A172 (cell line): ENCODE data around the gene DDX47. TPM values are rescaled to one million over a fixed set of nuclear protein-coding genes. Genes with fewer than 3 reads are reported as not detected.

ENCODE experiments used
- DNase-seq: peaks from one replicate; pipeline ENCODE4 v3.0.0-alpha.2; 2015; ENCODE audit warnings: low spot score
- total RNA-seq: library from RNA; depleted of rRNA; stranded (reverse); fragments of >200 nt; shearing (Covaris generic); gene quantifications from 2 replicates; pipeline ENCODE4 v1.2.3, GENCODE V29; 2014; rRNA removed

The DDX47 gene
- 96.6 and 99.2 TPM in 2 replicates for total RNA-seq

GRCh38 chr12:12813120-12814101, at the start of gene DDX47:
Gene DDX47 (plus strand): TSS chr12:12813346. CDS start chr12:12813368, 22 bp downstream.
- DNase-seq = peak; percentile 74

GRCh38 chr12:12764824-12765223, 48.3 kb upstream of the DDX47 start:
- no peak for DNase-seq

DNA sequence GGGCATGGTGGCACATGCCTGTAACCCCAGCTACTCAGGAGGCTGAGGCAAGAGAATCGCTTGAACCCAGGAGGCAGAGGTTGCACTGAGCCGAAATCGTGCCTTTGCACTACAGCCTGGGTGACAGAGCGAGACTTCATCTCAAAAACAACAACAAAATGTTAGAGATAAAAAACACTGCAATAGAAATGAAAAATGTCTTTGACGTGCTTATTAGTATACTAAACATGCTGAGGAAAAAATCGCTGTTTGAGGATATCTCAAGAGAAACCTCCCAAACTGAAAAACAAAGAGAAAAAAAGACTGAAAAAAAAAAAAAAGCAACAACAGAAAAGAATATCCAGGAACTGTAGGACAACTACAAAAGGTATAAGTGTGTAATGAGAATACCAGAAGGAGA, 42.9 kb upstream of the DDX47 start:
- DNase-seq = no peak

GRCh38 chr12:12774791-12775190, 38.4 kb upstream of the DDX47 start:
- DNase-seq = no peak

GRCh38 chr12:12776261-12776660, 36.9 kb upstream of the DDX47 start:
- DNase-seq = peak; percentile 80

GRCh38 chr12:12777092-12777491, 36.1 kb upstream of the DDX47 start:
- DNase-seq = no peak

DNA sequence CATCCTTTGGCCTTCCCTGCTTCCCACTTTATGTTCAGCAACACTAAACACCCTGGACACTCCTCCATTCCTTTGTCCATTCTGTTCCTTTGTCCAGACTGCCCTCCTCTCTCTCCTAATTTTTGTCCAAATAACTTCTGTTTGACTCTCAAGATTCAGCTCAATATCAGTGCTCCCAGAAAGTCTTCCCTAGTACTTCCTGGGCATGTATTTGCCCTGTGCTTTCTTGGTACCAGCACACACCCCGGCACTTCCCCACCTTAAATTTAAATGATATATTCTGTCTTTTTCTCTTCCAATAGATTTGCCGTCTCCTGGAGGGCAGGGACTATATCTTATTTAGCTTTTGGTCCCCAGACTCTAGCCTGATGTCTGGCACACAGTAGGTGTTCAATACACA, 34.1 kb upstream of the DDX47 start:
- no peak for DNase-seq

DNA sequence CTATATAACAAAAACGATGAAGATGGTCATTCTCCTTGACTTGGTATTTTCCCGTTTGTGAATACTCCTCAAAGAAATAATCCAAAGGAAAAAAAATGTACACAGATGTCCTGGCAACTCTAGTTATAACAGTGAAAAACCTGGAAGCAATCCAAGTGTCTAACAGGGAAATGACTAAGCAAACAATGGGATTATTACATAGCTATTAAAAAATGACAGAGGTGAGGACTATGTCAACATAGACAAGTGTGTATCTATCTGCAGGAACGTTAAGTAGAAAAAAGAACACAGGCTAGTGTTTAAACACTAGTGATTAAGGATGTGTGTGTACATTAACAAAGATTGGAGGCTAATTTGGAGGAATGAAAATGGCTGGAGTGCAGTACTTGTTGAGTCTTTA, 33.6 kb upstream of the DDX47 start:
- DNase-seq = peak; percentile 56

DNA sequence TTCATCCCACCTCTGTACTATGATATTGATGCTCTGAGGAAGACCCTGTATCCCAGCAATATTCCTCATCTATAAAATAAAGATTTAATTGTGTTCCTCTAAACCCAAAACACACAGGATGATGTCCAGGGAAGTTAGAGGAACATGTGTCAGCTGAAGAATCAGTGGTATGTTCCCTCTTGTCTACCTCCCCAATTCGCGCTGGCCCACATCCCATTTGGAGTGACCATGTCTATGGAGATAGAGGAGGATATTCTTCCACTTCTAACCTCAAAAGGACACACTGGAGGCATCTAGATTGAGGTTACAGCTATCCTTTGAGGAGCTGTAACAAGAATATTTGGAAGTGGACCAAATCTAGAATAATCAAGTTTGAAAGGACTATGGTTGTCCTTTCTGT, 29.0 kb upstream of the DDX47 start:
- DNase-seq = no peak

GRCh38 chr12:12784911-12785814, 28.0 kb upstream of the DDX47 start, which contains the start of gene APOLD1:
Gene APOLD1 (plus strand): TSS chr12:12785659. CDS start chr12:12785692, 33 bp downstream.
- peak; percentile 68 for DNase-seq

DNA sequence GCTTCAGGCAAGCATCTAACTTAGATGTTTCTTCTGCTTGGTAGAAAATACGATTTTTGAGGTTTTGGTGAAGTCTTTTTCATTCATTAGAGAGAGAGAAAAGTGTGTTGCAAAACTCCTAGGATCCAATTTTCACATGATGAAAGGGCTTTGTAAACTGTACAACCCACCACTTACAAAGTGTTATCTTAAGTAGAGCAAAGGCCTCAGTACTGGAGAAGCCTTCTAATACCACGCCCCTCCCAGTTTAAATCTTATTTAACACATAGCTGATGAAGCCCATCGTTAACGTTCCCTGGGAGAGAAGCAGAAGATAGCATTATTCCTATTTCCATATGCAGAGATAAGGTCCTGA, 26.8 kb upstream of the DDX47 start:
- DNase-seq = no peak

GRCh38 chr12:12786706-12787601, 26.2 kb upstream of the DDX47 start:
- DNase-seq = peak; percentile 27

DNA sequence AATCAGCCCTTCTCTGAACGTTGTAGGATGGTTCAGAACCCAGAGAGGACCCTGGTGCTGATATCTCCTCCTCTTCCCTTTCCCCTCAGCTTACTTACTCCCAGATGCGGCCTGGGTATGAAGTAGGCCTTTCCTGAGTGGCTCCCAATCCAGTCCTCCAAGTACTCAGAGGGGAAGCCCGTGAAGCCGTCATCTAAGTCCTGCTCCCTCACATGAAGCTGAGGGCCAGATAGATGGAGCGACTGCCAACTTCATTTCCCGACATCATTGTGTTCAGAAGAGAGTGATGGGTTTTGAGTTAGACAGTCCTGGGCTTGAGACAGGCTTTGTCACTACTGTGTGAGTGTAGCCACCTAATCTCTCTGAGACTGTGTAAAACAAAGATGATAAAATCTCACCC, 25.0 kb upstream of the DDX47 start:
- no peak for DNase-seq

DNA sequence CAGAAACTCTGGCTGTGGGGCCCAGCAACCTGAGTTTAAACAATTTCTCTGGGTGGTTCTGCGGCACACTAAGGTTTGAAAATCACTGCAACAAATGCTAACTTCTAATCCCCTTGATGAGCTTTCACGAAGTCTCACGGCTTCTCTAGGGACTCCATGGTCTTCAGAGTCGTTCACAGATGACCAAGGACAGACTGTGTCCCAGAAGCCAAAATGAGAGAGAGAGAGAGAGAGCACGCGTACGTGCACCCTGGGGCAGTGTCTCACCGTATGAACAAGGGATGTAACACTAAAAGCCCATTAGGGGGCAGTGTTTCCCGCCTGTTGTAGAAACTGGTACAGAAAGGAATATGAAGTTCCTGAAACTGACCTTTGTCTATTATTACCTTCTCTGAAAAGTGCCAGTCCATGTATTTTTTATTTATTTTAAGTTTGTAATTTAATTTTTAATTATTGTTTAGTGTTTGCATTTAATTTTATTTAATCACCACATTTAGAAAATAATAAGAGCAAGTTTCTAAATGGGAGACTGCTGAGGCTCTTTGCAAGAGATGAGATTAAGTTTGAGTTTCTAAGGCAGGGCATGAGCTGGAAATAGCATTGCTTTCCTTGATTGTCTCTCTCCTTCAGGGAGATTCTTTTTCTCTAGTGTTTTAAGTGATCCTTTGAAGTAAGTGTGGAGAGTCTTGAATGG, 24.3 kb upstream of the DDX47 start:
- peak; percentile 69 for DNase-seq

DNA sequence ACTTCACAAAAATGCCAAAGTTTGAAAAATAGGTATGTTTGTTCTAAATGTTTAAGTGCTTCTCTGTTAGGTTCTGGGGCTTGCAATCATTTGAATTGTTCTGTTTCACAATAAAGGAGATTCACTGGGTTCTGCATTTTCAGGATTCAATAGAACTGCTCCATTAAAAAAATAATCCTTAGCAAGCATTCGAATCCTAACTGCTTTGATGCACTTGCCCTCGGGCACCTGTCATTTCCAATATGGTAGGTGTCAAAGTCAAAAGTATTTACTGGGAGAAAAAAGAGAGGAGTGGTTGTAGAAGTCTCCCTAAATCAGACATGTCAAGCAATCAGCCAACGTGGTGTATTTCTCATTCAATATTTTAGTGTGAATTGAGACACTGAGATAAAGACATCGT, 22.2 kb upstream of the DDX47 start:
- DNase-seq = no peak

DNA sequence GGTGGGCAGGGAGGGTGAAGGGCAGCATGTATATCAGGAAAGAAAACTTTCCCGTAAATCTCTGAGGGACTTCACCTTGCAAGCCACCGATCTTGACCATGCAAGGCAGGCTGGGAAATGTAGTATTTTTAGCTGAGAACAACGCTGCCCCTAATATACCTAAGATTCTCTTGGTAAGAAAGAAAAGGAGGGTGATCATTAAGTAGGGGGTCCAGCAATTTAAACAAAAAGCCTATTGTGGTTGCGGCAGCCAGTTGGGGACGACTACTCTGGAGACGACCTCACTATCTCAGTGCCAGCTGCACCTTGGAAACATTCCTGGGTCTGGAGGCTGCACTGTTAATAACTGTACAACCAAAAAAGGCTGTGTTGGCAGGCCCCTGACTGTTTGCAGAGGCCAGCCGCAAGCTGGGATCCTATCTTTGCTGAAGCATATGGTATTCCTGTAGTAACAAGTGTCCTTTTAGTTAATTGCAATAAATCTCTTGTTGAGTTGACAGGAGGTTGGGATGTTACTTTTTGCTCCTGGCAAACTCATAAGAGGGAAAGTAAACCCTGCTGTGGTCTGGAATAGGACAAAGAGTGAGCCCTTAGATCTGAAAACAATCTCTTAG, 21.3 kb upstream of the DDX47 start:
- DNase-seq = peak; percentile 56

- DNase-seq = no peak
Measured at GRCh38 chr12:12792421-12792820, 20.7 kb upstream of the DDX47 start.

DNA sequence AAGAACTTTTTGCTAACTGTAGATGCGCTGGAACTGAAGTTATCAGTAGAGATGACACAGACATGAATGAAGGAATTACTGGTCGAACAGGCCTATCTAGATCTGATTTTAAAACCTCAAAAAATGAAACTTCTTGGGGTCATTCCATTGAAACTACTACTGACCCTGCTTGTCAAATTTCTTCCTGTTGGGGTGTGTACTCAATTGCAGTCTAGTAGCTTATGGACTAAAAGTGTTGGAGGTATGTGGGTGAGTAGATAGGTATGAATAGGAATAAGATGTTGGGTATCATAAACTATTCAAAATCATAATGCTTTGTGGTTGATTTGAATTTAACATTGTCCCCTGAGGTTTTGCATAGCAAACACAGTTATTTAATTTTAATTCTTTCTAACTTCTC, 18.5 kb upstream of the DDX47 start:
- no peak for DNase-seq

- DNase-seq = no peak
Measured at GRCh38 chr12:12796171-12796570, 17.0 kb upstream of the DDX47 start.
